ENCODE results near the gene ELAVL3.
"Not testable (repeated sequence)": the region's sequence is repeated elsewhere in the genome, so short reads cannot be mapped to it uniquely, and the experiment has no call there.

ELAVL3 gene

GRCh38 chr19:11435057-11435832, 45.6 kb downstream of the ELAVL3 start, which contains the start of the genes ODAD3 and PRKCSH:
TSS of gene ODAD3 (minus strand) at chr19:11435121. CDS start at chr19:11435016, 105 bp downstream.
TSS of gene PRKCSH (plus strand) at chr19:11435635. CDS start at chr19:11436118, 483 bp downstream.
- peak; percentile 84 for DNase-seq

- DNase-seq, result no peak
Measured at GRCh38 chr19:11434703-11435056, 46.2 kb downstream of the ELAVL3 start.

- DNase-seq, result not testable (repeated sequence)
Measured at GRCh38 chr19:11433526-11433925, 47.3 kb downstream of the ELAVL3 start.

- no peak for DNase-seq
Measured at GRCh38 chr19:11426656-11427055, 54.2 kb downstream of the ELAVL3 start.

GRCh38 chr19:11425719-11426457, 55.0 kb downstream of the ELAVL3 start:
- DNase-seq, result no peak

- no peak for DNase-seq
Measured at GRCh38 chr19:11423791-11424181, 57.1 kb downstream of the ELAVL3 start.

GRCh38 chr19:11423164-11423790, 57.6 kb downstream of the ELAVL3 start:
- no peak for DNase-seq

- DNase-seq, result peak; percentile 51
Measured at GRCh38 chr19:11422163-11423065, 58.4 kb downstream of the ELAVL3 start.

GRCh38 chr19:11421371-11422098, 59.3 kb downstream of the ELAVL3 start:
- no peak for DNase-seq

GRCh38 chr19:11420429-11421370, 60.1 kb downstream of the ELAVL3 start:
- DNase-seq, result no peak

- DNase-seq, result no peak
Measured at GRCh38 chr19:11418549-11419506, 62.0 kb downstream of the ELAVL3 start, which contains the start of gene RGL3. TSS of gene RGL3 (minus strand) at chr19:11419314. CDS start at chr19:11419278, 36 bp downstream.

- DNase-seq, result no peak
Measured at GRCh38 chr19:11418094-11418548, 62.7 kb downstream of the ELAVL3 start.

GRCh38 chr19:11416346-11417052, 64.3 kb downstream of the ELAVL3 start:
- DNase-seq, result no peak

GRCh38 chr19:11414544-11414943, 66.3 kb downstream of the ELAVL3 start:
- DNase-seq, result no peak

GRCh38 chr19:11410682-11411081, 70.2 kb downstream of the ELAVL3 start:
- no peak for DNase-seq

- DNase-seq, result no peak
Measured at GRCh38 chr19:11408591-11408990, 72.3 kb downstream of the ELAVL3 start.

- not testable (repeated sequence) for DNase-seq
Measured at GRCh38 chr19:11406703-11407236, 74.1 kb downstream of the ELAVL3 start.

Data from activated gamma-delta T cell (primary cell).